HL-60/S4 (cell line): ENCODE results near the gene NTN1.

Experiments
- in situ Hi-C: fragments of 300-500 bp; cut with MboI; formaldehyde crosslinking; loops from 2 replicates; pipeline ENCODE4 v1.14.3; 2022; ENCODE audit warnings: low sequenced_read_pairs

NTN1 gene

DNA sequence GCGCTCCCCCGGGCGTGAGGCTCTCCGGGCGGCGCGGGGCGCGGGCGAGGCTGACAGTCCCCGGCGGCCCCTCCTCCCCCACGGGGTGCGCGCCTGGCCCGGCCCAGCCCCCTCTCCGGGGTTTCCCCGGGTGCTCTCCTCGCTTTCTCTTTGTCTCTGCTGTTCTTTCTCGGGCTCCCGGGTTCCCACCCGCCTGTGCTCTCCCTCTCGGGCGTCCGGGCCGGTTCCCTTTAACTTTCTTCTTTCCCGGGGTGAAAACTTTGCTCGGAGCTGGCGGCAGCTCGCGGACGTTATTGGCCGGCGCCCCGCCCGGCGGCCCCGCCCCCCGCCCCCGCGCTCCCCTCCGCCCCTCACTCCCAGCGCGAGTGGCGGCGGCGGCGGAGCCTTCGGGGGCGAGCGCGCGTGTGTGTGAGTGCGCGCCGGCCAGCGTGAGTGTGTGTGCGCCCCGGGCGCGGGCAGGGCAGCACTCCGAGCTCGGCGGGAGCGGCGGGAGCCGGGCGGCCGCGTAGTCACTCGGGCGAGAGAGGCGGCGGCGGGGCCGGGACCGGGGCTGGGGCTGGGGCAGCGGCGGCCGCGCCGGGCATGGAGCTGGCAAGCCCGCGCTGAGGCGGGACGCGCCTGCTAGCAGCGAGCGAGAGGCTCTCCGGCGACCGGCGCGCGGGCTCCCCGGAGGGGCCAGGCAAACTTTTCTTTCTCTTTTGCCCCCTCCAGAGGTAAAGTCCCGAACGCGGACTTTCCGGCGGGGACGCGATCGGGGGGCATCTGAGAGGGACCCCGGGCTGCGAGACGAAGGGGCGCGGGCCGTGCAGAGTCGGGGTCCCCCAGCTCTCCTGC lies at the start of gene NTN1:
NTN1 (plus strand) TSS at position 353 of the 834 bp plus-strand sequence. CDS start 864 bp downstream, outside the sequence.
- in situ Hi-C loops: no loop called here

DNA sequence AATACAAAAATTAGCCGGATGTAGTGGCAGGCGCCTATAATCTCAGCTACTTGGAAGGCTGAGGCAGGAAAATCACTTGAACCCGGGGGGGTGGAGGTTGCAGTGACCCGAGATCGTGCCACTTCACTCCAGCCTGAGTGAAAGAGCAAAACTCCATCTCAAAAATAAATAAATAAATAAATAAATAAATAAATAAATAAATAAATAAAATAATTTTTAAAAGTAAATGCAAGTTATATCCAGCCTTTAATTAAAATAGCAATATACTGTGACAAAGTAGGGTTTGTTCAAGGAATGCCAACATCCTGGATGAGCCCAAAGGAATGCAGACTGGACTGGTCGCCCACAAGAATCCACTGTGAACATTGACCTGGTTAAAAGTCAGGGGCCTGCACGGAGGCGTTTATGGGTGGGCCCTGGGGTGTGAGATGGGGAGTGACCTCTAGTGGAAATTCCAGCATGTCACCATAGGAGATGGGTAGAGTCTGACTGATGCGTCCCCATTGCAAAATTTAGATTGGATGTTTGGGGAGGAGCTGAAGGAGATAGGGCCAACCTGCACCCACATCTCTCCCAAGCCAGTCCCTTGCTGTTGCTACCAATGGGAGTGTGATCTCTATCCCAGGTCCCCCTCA lies 46.1 kb upstream of the NTN1 start:
- in situ Hi-C loops: loop anchor here (25.0 kb wide), 1 partner anchor 562 kb away; no protein-coding TSS in a partner anchor

DNA sequence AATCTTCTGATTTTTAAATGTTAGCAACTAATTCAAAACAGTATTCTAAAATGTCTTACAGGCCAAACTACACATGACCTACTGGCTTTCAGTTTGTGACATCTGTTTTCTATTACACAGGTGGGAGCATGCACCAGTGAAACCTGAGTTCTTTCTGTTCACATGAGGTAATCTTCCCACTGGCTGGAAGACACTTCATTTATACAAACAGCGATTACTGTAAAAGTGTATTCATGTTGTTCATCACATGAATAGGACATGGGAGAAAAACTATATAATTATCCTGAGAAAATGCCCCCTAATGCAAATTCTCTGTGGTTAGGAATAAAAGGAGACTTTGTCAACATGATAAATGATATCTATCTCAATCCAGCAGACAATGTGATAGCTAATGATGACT lies 44.7 kb upstream of the NTN1 start:
- in situ Hi-C loops: loop anchor here (25.0 kb wide), 1 partner anchor 561 kb away; no protein-coding TSS in a partner anchor

DNA sequence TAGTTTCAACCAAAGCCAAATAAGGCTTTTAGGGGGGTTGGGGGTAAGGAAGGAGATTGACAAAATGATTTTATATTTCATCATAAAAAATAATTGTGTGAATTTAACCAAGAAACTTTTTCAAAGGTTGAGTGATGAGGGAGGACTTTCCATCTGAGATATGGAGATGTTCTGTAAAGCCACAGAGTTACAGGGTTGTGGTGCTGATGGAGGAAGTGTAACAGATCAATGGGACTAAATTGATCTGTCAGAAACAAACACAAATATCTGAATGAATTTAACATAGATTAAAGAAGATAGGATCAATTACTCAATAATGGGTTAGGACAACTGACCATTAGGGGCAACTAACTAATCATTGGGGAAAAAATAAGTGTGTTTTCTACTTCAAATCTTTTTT lies 41.6 kb upstream of the NTN1 start:
- in situ Hi-C loops: loop anchor here (25.0 kb wide), 1 partner anchor 558 kb away; no protein-coding TSS in a partner anchor

DNA sequence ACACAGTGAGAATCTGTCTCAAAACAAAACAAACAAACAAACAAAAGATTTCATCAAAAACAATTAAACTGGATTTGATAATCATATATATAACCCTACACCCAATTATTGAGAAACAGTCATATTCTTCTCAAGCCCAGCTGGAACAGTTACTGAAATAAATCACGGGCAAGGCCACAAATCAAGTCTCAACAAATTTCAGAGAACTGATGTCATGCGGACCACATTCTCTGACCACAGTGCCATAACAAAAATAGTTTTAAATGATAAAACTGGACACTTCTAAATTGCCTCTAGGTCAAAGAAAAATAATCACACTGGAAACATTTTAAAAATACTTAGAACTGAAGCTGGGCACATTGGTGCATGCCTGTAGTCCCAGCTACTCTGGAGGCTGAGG lies 39.9 kb upstream of the NTN1 start:
- in situ Hi-C loops: loop anchor here (25.0 kb wide), 1 partner anchor 556 kb away; no protein-coding TSS in a partner anchor

DNA sequence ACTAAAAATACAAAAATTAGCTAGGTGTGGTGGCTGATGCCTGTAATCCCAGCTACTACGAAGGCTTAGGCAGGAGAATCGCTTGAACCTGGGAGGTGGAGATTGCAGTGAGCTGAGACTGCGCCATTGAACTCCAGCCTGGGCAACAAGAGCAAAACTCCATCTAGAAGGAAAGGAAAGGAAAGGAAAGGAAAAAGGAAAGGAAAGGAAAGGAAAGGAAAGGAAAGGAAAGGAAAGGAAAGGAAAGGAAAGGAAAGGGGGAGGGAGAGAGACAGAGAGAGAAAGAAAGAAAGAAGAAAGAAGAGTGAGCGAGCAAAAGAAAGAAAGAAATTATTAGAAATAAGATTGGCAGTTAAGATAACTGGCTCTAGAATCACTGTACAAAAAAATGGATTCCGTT lies 37.1 kb upstream of the NTN1 start:
- in situ Hi-C loops: loop anchor here (25.0 kb wide), 1 partner anchor 553 kb away; no protein-coding TSS in a partner anchor

DNA sequence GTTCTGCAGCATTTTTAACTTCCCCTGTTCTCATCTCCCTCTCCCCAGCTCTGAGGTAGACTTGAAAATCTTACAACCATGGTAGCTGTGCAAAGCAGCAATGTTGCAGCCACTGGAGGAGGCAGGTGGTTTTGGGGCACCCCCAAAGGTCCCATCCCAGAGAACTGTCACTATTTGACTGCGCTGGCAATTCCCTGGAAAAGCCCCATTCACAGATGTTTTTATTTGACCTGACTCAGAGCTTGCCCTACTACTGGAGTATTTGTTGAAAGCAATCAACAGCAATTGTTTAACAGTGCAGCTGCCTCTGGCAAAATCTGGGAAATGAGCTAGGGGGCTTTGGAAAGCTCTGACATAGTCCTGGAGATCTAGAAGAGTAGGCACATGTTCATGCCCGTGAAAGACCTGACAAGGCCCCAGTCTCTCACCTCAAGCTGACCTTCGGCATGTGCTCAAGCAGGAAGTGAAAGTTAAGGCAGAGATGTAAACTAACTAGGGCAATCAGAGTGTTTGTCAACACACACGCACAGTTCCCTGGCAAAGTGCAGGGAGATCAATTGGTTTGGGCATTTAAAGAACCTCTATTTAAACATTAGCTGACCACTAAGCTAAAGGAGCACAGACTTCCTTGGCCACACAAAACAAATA lies 36.1 kb upstream of the NTN1 start:
- in situ Hi-C loops: loop anchor here (25.0 kb wide), 1 partner anchor 552 kb away; no protein-coding TSS in a partner anchor

DNA sequence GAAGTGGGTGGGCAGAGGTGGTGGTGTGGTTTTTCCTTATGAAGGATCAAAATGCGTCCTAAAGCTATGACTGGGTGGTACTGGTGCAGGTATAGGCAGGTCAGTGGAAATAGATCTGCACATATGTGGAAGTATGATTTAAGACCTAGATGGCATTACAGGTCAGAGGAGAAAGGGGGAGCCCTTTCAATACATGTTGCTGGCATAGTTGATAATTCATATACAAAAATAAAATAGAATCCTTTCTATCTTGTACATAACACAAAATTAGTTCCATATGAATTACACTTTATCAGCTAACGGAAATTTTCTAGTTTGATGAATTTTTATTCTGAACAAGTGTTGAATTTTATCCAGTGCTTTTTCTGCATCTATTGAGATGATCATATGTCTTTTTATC lies 35.0 kb upstream of the NTN1 start:
- in situ Hi-C loops: loop anchor here (25.0 kb wide), 1 partner anchor 551 kb away; no protein-coding TSS in a partner anchor

DNA sequence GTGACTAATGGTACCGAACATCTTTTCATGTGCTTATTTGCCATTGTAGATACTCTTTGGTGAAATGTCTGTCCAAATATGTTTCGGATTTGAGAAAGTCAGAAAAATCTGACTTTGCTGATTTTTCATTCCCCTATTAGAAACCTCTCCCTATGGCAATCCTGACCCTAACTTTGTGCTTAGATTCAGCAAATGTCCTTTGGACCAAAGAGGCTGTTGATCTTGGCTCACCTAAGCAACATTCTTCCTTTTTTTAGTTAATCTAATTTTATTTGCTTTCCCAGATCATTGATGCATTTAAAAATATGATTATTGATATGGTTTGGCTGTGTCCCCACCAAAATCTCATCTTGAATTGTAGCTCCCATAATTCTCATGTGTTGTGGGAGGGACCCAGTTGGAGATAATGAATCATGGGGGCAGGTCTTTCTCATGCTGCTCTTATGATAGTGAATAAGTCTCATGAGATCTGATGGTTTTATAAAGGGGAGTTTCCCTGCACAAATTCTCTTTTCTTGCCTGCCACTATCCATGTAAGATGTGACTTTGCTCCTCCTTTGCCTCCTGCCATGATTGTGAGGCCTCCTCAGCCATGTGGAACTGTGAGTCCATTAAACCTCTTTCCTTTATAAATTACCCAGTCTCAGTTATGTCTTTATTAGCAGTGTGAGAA lies 32.9 kb upstream of the NTN1 start:
- in situ Hi-C loops: loop anchor here (25.0 kb wide), 1 partner anchor 549 kb away; no protein-coding TSS in a partner anchor

DNA sequence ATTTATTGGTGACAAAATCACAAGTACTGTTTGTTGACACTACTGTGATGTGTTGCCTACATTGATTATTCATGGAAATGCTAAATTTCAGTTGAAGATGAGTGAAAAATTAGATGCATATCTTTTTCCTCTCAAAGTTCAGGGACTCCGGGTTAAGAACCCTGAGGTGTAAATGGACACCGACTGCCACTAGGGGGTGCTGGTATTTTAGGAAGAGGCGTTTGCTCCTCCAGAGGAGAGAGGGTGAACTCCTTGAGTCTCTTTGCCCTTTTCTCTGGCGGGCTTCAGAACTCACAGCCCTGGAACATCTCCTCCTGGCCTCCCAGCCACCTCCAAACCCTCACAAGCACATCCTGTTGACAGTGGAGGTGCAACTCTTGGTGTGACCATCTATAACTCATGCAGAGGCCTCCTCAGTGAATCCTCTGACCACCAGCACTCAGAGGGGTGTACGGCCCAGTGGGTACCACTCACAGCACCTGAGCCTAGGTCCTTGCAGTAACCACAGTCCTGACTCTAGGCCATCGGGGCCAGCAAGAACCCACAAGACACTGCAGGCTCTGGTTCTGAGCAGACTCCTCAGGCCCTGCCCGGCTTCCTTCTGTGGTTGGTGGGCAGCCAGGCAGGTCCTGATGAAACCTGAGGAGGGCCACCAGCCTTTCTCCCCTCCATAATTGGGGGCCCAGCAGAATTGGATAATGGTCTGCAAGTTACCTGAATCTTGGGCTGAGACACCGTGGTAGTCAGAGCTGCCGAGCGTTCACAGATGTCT lies 29.6 kb upstream of the NTN1 start:
- in situ Hi-C loops: loop anchor here (25.0 kb wide), 1 partner anchor 546 kb away; no protein-coding TSS in a partner anchor

DNA sequence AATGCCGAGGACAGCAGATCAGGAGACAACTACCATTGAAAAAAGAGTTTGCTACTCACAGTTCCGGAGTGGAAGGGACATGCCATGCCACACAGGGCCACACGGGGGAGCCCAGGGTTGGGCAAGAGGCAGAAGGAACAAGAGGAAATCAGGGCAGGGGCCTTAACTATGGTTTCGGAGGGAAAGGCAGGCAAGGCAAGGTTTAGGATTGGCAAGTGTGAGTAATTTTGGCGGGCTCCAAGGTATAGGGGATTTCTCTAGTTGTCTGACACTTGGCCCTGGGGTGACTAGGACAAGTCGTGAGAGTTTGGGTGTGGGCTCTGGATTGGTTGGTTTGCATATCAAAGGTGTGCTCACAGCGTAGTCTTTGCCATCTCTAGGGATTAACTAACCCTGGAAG lies 27.0 kb upstream of the NTN1 start:
- in situ Hi-C loops: loop anchor here (25.0 kb wide), 1 partner anchor 543 kb away; no protein-coding TSS in a partner anchor

DNA sequence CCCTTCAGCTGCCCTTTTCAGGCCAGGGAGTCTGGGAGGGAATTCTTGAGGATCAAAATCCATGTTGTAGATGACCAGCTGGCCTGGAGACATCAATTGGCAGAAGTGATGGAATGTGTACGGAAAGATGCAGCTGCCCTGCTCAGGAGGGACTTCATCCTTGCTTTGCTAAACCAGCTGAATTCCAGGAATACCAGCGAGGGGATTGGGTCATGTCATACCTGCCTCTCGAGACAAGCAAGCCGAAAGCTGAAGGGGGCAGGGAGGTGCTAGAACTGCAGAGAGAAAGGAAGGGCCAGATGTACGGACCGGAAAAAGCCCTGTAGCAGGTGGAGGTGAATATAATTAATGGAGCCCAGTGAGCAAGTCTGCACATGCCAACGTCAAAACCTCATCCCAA lies 25.6 kb upstream of the NTN1 start:
- in situ Hi-C loops: loop anchor here (25.0 kb wide), 1 partner anchor 542 kb away; no protein-coding TSS in a partner anchor

DNA sequence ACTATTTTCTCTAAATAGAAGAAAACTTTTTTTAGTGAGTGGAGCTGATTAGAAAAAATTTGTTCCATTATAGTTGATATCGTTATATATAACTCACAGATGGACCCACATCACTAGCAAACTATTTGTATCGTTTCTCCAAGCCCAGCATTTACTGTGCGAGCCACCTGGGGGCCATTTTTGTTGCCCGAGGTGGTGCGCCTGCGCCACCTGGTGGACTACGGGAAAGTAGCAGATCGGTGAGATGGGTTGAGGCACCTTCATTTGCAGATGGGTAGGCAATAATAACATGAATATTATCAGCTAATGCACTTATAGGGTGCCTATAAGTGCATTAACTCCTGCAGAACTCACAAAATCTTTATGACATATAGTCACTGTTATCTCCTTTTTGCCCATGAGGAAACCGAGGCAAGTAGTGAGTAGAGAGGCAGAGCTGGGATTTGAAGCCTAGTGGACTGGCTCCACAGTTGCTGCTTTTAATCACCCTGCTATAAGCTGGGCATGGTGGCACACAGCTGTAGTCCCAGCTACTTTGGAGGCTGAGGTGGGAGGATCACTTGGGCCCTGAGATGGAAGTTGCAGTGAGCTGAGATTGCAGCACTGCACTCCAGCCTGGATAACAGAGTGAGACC lies 23.2 kb upstream of the NTN1 start:
- in situ Hi-C loops: loop anchor here (25.0 kb wide), 1 partner anchor 539 kb away; no protein-coding TSS in a partner anchor

DNA sequence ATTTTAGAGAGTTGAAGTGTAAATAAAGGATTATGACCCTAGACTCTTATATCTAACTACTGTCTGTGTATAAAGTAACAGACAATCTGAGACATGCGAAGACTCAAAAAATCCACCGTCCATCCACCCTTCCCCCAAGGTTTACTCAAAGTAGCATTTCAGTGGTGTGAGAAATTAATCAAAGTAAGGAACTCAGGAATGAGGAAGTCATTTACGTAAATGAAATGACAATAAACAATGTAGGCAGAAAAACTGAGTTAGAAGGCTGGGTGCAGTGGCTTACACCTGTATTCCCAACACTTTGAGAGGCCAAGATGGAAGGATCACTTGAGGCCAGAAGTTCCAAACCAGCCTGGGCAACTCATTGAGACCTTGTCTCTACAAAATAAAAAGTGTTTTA lies 19.8 kb upstream of the NTN1 start:
- in situ Hi-C loops: no loop called here

DNA sequence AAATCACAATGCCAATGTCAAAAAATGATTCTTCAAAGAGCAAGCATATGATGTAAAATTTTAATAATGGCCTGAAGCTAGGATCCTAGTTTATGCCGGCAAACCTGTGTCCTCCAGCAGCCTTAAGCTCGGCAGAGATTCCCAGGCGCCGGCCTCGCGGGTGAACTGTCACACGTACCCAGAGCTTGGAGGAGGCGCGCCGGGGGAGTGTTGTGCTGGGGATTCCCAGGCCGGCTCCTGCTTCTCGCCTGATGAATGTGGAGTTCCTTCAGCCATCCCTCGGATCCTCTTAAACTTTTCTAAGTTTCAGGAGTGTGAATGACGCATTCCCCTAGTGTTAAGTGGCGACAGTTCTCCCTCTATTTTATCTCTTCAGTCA lies 19.1 kb upstream of the NTN1 start:
- in situ Hi-C loops: no loop called here

DNA sequence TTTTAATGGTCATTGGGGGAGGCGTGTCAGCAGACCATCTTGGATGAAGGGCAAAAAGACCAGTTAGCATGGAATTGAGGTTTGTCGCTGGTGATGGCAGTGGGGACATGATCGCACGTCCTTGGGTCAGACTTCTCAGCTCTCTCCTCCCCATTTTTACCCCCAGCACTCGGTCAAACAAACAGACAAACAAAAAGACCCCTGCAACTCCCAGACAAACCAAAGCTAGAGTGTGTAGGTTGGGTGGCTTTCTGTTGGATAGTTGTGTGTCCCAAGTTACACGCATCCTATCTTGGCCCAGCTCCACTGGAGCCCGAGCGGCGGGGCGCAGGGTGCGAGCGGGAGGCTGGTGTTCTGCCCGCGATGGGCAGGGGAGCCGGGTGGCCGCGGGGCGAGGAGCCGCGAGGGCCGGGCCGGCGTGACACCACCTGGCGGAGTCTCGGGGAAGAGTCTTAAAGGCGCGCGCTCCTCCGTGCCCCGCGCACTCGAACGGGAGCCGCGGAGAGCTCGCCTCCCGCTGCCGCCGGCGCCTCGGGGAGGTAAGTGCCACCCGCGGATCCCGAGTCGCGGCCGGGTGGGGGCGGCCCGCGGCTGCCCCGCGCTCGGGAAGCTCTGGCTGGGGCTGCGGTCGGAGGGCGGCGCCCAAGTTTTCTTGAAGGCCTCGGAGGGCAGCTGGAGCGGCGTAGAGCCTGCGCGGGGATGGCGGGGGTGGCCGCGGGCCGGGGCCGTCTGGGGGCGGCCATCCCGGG lies 18.5 kb upstream of the NTN1 start:
- in situ Hi-C loops: no loop called here

DNA sequence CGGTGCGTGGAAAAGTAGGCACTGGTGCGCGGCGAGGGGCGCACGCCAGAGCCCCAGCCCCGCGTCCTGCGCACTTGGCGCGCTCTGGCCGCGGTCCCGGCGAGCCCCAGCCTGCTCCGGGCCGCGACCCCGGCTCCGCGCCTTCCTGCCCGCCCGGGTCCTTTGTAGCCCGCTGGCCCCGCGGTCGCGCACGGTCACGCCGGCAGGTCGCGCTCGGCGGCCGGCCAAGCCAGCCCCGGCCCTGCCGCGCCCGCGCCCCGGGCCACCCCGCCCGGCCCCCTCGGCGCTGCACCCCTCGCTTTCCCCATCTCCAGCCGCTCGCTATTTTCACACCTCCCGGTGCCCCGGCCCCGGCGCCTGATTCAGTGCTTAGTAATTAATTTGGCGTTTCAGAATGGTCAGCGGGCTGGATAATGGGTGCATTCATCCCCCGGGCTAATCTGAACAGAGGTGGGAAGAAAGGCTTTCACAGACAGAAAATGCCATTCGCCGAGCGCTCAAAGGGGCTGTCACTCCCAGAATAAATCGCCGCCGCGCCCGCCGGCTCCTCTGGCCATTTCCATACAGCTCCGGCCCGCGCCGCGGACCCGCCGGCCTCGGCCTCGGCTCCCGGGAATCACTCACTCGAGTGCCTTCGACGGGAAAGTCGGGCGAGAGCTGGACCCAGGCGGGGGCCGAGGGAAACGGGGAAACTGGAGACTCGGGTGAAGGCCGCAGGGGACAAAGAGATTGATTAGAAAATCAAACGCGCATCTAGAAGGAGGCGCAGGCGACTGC lies 17.8 kb upstream of the NTN1 start:
- in situ Hi-C loops: no loop called here
